K562 (cell line): ENCODE measurements around the gene DGKE. TPM values are rescaled to one million over a fixed set of nuclear protein-coding genes. Genes with fewer than 3 reads are reported as not detected.

Source experiments
- HDAC6 ChIP-seq: IDR thresholded peaks from 2 replicates; pipeline ENCODE4 v1.6.1; 2012; ENCODE audit warnings: low read depth, mild to moderate bottlenecking, control low read depth, inconsistent platforms, low read length, moderate library complexity
- LARP7 ChIP-seq: fragments of 450-650 bp; IDR thresholded peaks from 2 replicates; pipeline ENCODE4 v1.6.1; 2016
- MEF2D ChIP-seq: conservative IDR thresholded peaks from 2 replicates; pipeline ENCODE4 v1.6.1; 2016; ENCODE audit warnings: low read depth, missing genetic modification characterization, missing compliant biosample characterization
- RUNX1 ChIP-seq: sonication (generic); IDR thresholded peaks from 2 replicates; pipeline ENCODE4 v1.6.1; 2016; ENCODE audit warnings: antibody characterized with exemption, low read depth
- ZKSCAN1 ChIP-seq: fragments of 150-350 bp; IDR thresholded peaks from 2 replicates; pipeline ENCODE4 v1.6.1; 2016; ENCODE audit warnings: low read depth, low read length
- ZKSCAN3 ChIP-seq: fragments of 250-450 bp; sonication (Bioruptor Pico); IDR thresholded peaks from 2 replicates; pipeline ENCODE4 v1.4.0; 2020
- ZNF174 ChIP-seq: fragments of 250-450 bp; sonication (Bioruptor Pico); IDR thresholded peaks from 2 replicates; pipeline ENCODE4 v1.4.0; 2020; ENCODE audit warnings: mild to moderate bottlenecking
- ZNF263 ChIP-seq: sonication (generic); formaldehyde crosslinking; IDR thresholded peaks from 2 replicates; pipeline ENCODE4 v1.8.0; 2022; ENCODE audit warnings: mild to moderate bottlenecking, missing genetic modification reagents, borderline replicate concordance
- ZNF408 ChIP-seq: fragments of 250-450 bp; sonication (Bioruptor Pico); IDR thresholded peaks from 2 replicates; pipeline ENCODE4 v1.4.0; 2020; ENCODE audit warnings: low read depth, mild to moderate bottlenecking, moderate library complexity
- ZNF507 ChIP-seq: conservative IDR thresholded peaks from 2 replicates; pipeline ENCODE4 v1.6.1; 2017; ENCODE audit warnings: missing genetic modification characterization, missing compliant biosample characterization
- polyA plus RNA-seq, 8 experiments: library from polyadenylated mRNA; depleted of rRNA in 4 of 8; stranded (reverse) in 5 of 8; unstranded in 3 of 8; fragments of >200 nt; fragmentation: Nextera tagmentation in 2 of 8; fragmentation: Illumina TruSeq in 1 of 8; extraction: Ambion mirVana in 2 of 8; extraction: Trizol in 1 of 8; gene quantifications; 2 replicates each; pipeline versions ENCODE4 v1.2.1 to v1.2.3, GENCODE V29; 2011 to 2014; ENCODE audit warnings: inconsistent platforms in 1 of 8, missing spikeins in 1 of 8
- total RNA-seq, 7 experiments: library from RNA; depleted of rRNA in 6 of 7; stranded (reverse); fragments of >200 nt in 6 of 7; fragmentation: Illumina TruSeq in 2 of 7; extraction: Trizol in 2 of 7; gene quantifications; 2 replicates each; pipeline versions ENCODE4 v1.2.1 to v1.2.3, GENCODE V29; 2011 to 2021; ENCODE audit warnings: low replicate concordance in 1 of 7
- TF ChIP-seq, protein P1 (sequence below): fragments of 450-650 bp; IDR thresholded peaks from 2 replicates; pipeline ENCODE4 v1.6.1; 2016; ENCODE audit warnings: mild to moderate bottlenecking, moderate library complexity
- TF ChIP-seq, protein P2 (sequence below): IDR thresholded peaks from 2 replicates; pipeline ENCODE4 v1.6.1; 2011; ENCODE audit not compliant: insufficient read length; ENCODE audit errors: extremely low read depth
- TF ChIP-seq, protein P3 (sequence below): sonication (generic); formaldehyde crosslinking; IDR thresholded peaks from 2 replicates; pipeline ENCODE4 v1.4.0; 2020; ENCODE audit warnings: mild to moderate bottlenecking, missing genetic modification reagents
- TF ChIP-seq, protein P4 (sequence below): fragments of 250-450 bp; sonication (Bioruptor Pico); IDR thresholded peaks from 2 replicates; pipeline ENCODE4 v1.8.0; 2022; ENCODE audit warnings: moderate library complexity, mild to moderate bottlenecking, inconsistent platforms

DGKE gene
- total and polyA plus RNA-seq, 9 of the 15 experiments (the other 6 are each of a cell fraction or from before 2014, with no cell fraction given) = 1.3 to 9.9 (median 5.9) TPM

DNA sequence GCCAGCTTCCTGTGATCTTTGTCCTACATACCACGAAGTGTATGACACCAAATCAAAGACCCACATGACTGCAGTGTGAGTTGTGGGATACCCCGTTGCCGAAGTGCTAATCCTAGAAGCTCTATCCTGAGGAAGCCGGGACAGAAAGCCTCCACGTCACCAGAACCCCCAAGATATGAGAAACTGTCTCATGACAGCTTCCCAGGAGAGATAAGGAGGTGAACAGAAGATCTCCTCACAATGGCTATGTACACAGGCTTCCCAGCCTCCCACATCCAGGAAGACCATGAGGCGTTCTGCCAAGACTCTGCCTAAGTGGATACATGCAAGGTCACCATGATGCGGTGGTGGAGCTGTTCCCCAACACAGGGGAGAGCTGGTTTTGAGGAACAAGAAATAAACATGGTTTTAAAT is 42.8 kb downstream of the DGKE start (continued):
- TF ChIP-seq, protein P1, sequence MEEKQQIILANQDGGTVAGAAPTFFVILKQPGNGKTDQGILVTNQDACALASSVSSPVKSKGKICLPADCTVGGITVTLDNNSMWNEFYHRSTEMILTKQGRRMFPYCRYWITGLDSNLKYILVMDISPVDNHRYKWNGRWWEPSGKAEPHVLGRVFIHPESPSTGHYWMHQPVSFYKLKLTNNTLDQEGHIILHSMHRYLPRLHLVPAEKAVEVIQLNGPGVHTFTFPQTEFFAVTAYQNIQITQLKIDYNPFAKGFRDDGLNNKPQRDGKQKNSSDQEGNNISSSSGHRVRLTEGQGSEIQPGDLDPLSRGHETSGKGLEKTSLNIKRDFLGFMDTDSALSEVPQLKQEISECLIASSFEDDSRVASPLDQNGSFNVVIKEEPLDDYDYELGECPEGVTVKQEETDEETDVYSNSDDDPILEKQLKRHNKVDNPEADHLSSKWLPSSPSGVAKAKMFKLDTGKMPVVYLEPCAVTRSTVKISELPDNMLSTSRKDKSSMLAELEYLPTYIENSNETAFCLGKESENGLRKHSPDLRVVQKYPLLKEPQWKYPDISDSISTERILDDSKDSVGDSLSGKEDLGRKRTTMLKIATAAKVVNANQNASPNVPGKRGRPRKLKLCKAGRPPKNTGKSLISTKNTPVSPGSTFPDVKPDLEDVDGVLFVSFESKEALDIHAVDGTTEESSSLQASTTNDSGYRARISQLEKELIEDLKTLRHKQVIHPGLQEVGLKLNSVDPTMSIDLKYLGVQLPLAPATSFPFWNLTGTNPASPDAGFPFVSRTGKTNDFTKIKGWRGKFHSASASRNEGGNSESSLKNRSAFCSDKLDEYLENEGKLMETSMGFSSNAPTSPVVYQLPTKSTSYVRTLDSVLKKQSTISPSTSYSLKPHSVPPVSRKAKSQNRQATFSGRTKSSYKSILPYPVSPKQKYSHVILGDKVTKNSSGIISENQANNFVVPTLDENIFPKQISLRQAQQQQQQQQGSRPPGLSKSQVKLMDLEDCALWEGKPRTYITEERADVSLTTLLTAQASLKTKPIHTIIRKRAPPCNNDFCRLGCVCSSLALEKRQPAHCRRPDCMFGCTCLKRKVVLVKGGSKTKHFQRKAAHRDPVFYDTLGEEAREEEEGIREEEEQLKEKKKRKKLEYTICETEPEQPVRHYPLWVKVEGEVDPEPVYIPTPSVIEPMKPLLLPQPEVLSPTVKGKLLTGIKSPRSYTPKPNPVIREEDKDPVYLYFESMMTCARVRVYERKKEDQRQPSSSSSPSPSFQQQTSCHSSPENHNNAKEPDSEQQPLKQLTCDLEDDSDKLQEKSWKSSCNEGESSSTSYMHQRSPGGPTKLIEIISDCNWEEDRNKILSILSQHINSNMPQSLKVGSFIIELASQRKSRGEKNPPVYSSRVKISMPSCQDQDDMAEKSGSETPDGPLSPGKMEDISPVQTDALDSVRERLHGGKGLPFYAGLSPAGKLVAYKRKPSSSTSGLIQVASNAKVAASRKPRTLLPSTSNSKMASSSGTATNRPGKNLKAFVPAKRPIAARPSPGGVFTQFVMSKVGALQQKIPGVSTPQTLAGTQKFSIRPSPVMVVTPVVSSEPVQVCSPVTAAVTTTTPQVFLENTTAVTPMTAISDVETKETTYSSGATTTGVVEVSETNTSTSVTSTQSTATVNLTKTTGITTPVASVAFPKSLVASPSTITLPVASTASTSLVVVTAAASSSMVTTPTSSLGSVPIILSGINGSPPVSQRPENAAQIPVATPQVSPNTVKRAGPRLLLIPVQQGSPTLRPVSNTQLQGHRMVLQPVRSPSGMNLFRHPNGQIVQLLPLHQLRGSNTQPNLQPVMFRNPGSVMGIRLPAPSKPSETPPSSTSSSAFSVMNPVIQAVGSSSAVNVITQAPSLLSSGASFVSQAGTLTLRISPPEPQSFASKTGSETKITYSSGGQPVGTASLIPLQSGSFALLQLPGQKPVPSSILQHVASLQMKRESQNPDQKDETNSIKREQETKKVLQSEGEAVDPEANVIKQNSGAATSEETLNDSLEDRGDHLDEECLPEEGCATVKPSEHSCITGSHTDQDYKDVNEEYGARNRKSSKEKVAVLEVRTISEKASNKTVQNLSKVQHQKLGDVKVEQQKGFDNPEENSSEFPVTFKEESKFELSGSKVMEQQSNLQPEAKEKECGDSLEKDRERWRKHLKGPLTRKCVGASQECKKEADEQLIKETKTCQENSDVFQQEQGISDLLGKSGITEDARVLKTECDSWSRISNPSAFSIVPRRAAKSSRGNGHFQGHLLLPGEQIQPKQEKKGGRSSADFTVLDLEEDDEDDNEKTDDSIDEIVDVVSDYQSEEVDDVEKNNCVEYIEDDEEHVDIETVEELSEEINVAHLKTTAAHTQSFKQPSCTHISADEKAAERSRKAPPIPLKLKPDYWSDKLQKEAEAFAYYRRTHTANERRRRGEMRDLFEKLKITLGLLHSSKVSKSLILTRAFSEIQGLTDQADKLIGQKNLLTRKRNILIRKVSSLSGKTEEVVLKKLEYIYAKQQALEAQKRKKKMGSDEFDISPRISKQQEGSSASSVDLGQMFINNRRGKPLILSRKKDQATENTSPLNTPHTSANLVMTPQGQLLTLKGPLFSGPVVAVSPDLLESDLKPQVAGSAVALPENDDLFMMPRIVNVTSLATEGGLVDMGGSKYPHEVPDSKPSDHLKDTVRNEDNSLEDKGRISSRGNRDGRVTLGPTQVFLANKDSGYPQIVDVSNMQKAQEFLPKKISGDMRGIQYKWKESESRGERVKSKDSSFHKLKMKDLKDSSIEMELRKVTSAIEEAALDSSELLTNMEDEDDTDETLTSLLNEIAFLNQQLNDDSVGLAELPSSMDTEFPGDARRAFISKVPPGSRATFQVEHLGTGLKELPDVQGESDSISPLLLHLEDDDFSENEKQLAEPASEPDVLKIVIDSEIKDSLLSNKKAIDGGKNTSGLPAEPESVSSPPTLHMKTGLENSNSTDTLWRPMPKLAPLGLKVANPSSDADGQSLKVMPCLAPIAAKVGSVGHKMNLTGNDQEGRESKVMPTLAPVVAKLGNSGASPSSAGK = peak; percentile 54; the same call in 1 of the 2 replicates
- TF ChIP-seq, protein P2, sequence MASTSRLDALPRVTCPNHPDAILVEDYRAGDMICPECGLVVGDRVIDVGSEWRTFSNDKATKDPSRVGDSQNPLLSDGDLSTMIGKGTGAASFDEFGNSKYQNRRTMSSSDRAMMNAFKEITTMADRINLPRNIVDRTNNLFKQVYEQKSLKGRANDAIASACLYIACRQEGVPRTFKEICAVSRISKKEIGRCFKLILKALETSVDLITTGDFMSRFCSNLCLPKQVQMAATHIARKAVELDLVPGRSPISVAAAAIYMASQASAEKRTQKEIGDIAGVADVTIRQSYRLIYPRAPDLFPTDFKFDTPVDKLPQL = no peak
- TF ChIP-seq ZNF408 (no peak), LARP7 (no peak), ZKSCAN3 (CRISPR knock-in tag) (no peak), ZNF507 (no peak), MEF2D (tag) (0 out of 2 replicates have a peak, but pooled peaks have one; percentile 28), ZNF263 (no peak), ZKSCAN1 (no peak), ZNF174 (no peak), RUNX1 (no peak), HDAC6 (no peak)
- TF ChIP-seq, protein P3, sequence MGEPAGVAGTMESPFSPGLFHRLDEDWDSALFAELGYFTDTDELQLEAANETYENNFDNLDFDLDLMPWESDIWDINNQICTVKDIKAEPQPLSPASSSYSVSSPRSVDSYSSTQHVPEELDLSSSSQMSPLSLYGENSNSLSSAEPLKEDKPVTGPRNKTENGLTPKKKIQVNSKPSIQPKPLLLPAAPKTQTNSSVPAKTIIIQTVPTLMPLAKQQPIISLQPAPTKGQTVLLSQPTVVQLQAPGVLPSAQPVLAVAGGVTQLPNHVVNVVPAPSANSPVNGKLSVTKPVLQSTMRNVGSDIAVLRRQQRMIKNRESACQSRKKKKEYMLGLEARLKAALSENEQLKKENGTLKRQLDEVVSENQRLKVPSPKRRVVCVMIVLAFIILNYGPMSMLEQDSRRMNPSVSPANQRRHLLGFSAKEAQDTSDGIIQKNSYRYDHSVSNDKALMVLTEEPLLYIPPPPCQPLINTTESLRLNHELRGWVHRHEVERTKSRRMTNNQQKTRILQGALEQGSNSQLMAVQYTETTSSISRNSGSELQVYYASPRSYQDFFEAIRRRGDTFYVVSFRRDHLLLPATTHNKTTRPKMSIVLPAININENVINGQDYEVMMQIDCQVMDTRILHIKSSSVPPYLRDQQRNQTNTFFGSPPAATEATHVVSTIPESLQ (CRISPR knock-in tag) = no peak
- TF ChIP-seq, protein P4, sequence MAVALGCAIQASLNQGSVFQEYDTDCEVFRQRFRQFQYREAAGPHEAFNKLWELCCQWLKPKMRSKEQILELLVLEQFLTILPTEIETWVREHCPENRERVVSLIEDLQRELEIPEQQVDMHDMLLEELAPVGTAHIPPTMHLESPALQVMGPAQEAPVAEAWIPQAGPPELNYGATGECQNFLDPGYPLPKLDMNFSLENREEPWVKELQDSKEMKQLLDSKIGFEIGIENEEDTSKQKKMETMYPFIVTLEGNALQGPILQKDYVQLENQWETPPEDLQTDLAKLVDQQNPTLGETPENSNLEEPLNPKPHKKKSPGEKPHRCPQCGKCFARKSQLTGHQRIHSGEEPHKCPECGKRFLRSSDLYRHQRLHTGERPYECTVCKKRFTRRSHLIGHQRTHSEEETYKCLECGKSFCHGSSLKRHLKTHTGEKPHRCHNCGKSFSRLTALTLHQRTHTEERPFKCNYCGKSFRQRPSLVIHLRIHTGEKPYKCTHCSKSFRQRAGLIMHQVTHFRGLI (CRISPR knock-in tag) = no peak
